ENCODE data around the gene PLXNA2.

The PLXNA2 gene

DNA sequence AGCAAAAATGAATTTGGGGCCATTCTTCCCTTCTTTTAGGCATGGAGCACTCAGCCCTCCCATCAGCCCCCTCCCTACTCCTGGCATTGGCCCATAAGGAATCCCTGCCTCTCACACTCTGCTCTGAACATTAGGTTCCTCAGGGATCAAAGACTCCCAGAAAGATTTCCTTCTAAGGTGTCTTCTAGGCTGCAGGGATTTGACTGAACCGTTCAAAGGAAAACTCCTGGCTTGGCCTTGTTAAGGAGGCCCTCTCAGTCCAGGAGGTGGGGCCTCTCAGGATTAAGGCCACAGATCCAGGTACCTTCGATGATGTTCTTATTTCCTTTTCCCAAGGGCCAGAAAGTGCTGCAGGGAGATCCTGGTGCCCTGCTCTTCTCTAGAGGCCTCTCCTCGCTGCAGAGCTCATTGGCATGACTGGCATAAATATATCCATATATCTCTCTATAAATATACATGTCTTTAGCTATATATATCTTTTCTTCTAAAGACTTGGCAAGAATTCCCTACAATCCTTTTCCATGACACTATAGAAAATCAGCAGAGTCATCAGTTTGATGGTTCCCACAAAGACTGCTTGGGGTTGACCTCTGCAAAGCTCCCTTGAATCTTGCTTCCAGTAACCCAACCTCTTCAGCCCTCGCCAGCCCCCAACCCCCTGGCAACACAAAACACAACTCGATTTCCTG, 59.1 kb downstream of the PLXNA2 start:
- Histone ChIP-seq H3K27me3 (no peaks in the 10 kb centered on the region), H3K4me2 (no peak overlapping the region), H3K27ac (no peak overlapping the region), H3K4me3 (no peak overlapping the region), H4K20me1 (no peaks in the 10 kb centered on the region), H3K36me3 (no peaks in the 10 kb centered on the region), H3K9me3 (no peaks in the 10 kb centered on the region), H3K9ac (no peak overlapping the region), H3K4me1 (peaks cover 23% of the 10 kb centered on the region)
- TF ChIP-seq Cebpa-rat (IDR thresholded peaks at IDR 0.05): no peak

DNA sequence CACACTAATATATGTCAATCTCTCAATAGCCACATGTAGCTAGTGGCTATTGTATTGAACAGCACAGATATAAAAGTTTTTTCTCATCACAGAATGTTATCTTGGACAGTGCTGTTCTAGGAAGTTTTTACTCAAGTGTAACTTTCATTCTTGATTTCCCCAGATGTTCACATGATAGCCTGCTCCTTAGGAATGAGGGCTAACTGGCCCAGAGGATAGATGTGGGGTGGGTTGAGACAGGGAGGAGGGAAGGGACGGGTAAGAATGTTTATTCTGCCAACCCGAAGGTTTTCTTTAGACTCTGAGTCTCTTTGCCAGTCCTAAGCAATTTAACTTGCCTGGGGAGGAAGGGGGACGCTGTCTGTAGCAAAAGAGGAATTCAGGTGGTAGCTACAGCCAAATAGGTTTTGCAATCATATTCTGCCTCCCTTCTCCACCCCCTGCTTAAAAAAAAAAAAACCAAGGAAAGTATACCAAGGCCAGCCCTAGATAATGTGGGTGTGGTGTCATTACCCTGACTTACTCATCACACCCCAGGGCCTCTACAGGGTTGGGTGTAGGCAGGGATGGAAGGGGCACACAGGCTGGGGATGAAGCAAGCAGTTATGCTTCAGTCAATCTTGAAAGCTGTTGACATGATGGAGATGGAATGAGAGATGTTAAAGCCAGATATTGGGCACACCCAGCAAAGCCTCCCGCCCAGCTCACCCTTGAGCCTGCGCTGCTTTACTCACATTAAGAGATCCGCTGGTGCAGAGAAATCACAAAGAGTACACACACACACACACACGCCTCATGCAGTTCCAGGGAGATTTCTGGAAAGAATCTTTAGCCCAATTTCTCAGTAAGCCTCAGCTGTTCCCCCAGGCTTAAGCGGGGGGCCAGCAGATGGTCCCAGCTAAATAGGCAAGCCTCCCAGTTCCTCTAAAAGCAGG, 59.9 kb downstream of the PLXNA2 start:
- Histone ChIP-seq H3K4me2 (no peak overlapping the region), H3K4me1 (peaks cover 23% of the 10 kb centered on the region), H3K9me3 (no peaks in the 10 kb centered on the region), H3K36me3 (no peaks in the 10 kb centered on the region), H4K20me1 (no peaks in the 10 kb centered on the region), H3K27ac (no peak overlapping the region), H3K4me3 (no peak overlapping the region), H3K9ac (no peak overlapping the region), H3K27me3 (no peaks in the 10 kb centered on the region)
- TF ChIP-seq Cebpa-rat (IDR thresholded peaks at IDR 0.05): no peak

DNA sequence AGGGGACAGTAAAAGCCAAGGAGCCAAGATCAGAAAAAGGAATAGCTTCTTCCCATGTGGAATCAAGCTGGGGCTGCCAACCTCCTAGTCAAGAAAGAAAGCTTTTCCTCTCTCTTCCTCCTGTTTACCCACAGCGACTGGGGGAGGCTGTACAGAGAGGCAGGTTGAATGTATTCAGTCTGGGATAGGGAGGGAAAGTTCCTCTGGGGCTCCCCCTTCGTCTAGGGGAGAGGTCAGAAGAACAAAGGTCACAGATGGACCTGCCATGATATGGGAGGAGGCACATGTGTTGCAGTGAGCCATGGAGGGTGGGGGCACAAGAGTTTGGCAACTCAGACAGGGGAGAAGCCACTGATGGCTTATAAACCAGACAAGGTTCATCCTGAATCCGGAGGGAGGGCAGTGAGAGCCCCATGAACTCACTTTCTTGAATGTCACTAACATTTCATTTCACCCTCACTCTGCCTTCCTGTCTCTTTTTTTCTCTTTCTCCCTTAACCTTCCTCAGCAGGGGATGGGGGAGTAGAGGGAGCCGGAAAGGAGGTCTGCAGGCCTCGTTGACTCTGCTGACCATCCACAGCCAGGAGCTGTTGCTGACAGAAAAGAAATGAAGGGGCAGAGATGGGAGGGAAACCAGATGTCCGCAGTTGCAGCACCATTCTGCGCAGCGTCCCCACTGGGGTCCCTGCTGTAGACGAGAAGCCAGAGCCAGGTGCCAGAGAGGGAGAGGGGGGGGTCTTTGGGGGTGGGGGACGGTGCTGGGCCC, 61.1 kb downstream of the PLXNA2 start:
- Histone ChIP-seq H3K4me1 (peaks cover 15% of the 10 kb centered on the region), H3K27ac (no peak overlapping the region), H3K9ac (no peak overlapping the region), H3K4me3 (no peak overlapping the region), H3K36me3 (no peaks in the 10 kb centered on the region), H3K27me3 (no peaks in the 10 kb centered on the region), H3K4me2 (no peak overlapping the region), H3K9me3 (no peaks in the 10 kb centered on the region), H4K20me1 (no peaks in the 10 kb centered on the region)
- TF ChIP-seq Cebpa-rat (IDR thresholded peaks at IDR 0.05): no peak

DNA sequence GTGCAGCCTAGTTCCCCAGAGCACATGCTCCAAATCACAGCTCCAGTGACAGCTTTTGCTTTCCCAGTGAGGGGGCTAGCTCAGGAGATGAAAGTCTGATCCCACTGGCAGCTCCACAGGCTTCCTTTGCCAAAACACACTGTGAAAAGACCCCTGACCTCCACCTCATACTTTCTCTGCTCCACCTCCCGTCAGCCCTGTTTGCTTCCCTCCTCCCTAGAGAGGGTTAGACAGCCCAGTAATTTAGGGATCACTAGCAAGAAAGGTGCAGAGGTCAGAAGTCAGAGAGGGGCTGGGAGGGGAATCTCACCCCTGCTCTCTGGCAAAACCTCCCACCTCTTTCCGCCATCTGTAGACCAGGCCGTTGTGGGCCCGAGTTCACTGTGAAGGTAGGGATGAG, 62.8 kb downstream of the PLXNA2 start:
- Histone ChIP-seq H4K20me1 (no peaks in the 10 kb centered on the region), H3K36me3 (no peaks in the 10 kb centered on the region), H3K9me3 (no peaks in the 10 kb centered on the region), H3K4me3 (no peak overlapping the region), H3K27me3 (no peaks in the 10 kb centered on the region), H3K4me1 (peaks cover 15% of the 10 kb centered on the region), H3K4me2 (no peak overlapping the region), H3K27ac (no peak overlapping the region), H3K9ac (no peak overlapping the region)
- TF ChIP-seq Cebpa-rat (IDR thresholded peaks at IDR 0.05): no peak

DNA sequence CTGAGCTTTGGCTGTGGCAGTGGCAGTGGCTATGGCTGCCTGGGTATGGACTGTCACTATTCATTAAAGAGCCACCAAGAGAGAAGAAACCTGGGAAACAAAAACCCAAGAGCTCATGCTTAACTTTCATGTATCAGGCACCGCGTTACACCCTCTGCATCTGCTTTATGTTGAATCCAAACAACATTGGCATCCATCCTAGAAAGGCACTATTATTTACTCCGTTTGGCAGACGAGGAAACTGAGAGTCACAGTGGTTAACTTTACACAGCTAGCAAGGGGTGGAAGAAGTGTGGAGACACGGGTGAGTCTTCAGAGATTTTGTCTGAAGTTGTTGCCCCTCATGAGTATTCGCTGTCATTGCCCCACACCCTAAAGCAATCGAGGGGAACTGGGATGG, 63.8 kb downstream of the PLXNA2 start:
- Histone ChIP-seq H4K20me1 (no peaks in the 10 kb centered on the region), H3K9me3 (no peaks in the 10 kb centered on the region), H3K4me2 (peak overlapping the region; percentile 52), H3K4me3 (no peak overlapping the region), H3K27ac (no peak overlapping the region), H3K27me3 (no peaks in the 10 kb centered on the region), H3K4me1 (peaks cover 15% of the 10 kb centered on the region), H3K9ac (no peak overlapping the region), H3K36me3 (no peaks in the 10 kb centered on the region)
- no peak for TF ChIP-seq Cebpa-rat (IDR thresholded peaks at IDR 0.05)

DNA sequence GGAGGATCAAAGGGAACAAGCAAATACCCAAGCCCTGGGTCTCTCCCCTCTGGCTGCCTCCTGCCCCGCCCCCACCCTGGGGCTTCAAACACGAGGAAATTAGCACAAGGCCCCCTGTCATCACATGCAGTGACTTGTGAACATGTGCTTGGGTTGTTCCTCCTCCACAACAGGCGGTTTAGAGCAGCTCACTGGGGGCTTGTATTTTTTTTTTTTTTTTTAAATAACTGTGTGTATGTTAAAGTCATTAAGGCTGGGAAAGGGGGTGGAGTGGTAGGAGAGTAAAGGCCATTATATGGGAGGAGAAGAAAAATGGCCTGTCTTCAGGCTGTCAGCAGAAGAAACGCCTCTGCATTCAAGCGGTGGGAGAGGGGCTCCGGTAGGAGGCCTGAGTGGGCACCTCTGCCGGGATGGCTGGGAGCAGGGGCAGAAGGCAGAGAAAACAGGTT, 64.2 kb downstream of the PLXNA2 start:
- TF ChIP-seq Cebpa-rat (IDR thresholded peaks at IDR 0.05): no peak
- H3K4me3 ChIP-seq: no peak overlapping the region
- no peak overlapping the region for H3K27ac ChIP-seq
- H3K27me3 ChIP-seq: no peaks in the 10 kb centered on the region
- H3K9ac ChIP-seq: no peak overlapping the region
- peaks cover 15% of the 10 kb centered on the region for H3K4me1 ChIP-seq
- H3K36me3 ChIP-seq: no peaks in the 10 kb centered on the region
- H4K20me1 ChIP-seq: no peaks in the 10 kb centered on the region
- peak overlapping the region; percentile 52 for H3K4me2 ChIP-seq
- H3K9me3 ChIP-seq: no peaks in the 10 kb centered on the region

DNA sequence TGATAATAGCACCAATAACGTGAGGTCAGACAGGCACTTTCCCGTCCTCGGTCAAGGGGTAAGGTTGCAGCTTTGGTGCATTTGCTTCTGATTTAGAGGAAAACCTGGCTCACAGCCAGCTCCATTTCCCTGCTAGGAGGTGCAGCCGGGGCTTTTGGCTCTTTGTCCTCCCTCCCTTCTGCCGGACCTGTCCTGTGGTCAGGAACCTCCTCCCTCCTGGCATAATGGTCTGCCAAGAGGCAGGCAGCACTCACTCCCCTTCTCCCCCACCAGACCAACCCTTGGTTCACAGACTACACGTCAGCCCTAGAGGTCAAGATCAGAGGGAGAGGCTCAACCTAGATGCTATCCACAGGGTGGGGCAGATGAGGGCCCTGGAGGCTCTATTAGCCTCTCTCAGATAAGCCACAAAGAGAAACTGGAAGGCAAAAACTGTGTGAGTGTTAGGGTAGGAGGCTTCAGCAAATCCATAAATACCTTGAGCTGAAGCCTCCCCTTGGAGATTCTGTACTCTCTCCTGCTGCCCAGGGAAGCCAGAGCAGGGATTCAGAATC, 64.8 kb downstream of the PLXNA2 start:
- H3K4me2 ChIP-seq: peak overlapping the region; percentile 52; the same call in 1 of the 2 replicates
- TF ChIP-seq Cebpa-rat (IDR thresholded peaks at IDR 0.05): no peak
- H3K27me3 ChIP-seq: no peaks in the 10 kb centered on the region
- H3K4me1 ChIP-seq: peaks cover 15% of the 10 kb centered on the region
- H3K27ac ChIP-seq: no peak overlapping the region
- no peak overlapping the region for H3K9ac ChIP-seq
- H3K9me3 ChIP-seq: no peaks in the 10 kb centered on the region
- H3K36me3 ChIP-seq: no peaks in the 10 kb centered on the region
- H4K20me1 ChIP-seq: no peaks in the 10 kb centered on the region
- no peak overlapping the region for H3K4me3 ChIP-seq

DNA sequence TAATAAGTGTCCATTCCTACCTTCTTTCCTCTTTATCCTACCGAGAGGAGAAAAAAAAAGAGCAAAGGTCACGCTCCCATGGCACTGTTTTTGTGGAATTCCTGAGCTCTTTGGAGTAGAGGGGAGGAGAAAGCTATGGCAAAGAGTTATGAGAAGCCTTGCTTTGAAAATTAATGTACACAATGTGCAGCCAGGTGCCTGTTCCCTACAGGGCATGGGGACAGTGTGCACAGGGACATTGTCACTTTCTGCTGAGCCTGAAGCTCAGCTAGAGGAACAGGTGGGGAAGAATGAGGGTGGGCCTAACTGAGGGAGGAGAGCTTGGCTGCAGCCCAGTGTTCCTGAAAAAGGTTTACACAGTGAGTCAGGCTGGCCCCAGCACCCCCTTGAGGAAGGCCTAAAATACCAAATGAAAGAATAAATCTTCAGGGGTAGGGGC, 66.1 kb downstream of the PLXNA2 start:
- H3K9ac ChIP-seq: no peak overlapping the region
- H3K4me2 ChIP-seq: no peak overlapping the region
- H3K9me3 ChIP-seq: no peaks in the 10 kb centered on the region
- H3K4me1 ChIP-seq: peaks cover 25% of the 10 kb centered on the region
- H3K27me3 ChIP-seq: no peaks in the 10 kb centered on the region
- H3K4me3 ChIP-seq: no peak overlapping the region
- H3K36me3 ChIP-seq: no peaks in the 10 kb centered on the region
- no peak for TF ChIP-seq Cebpa-rat (IDR thresholded peaks at IDR 0.05)
- H4K20me1 ChIP-seq: no peaks in the 10 kb centered on the region
- H3K27ac ChIP-seq: no peak overlapping the region

DNA sequence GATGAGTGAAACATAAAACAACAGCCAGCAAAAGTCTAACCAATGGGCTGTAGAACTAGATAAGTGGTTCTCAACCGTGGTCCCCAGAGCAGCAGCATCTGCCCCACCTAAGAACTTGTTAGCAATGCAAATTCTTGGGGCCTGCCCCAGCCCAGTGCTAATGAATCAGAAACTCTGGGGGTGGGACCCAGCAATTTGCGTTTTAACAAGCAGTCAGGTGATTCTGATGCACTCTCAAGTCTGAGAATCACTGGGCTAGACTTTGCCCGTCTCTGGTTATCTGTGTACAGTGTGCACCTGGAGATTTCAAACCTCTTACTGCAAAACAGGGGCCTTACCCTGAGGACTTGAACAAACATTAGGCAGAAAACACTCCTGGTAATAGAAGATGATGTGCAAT, 66.5 kb downstream of the PLXNA2 start:
- no peak overlapping the region for H3K27ac ChIP-seq
- H3K4me1 ChIP-seq: peaks cover 25% of the 10 kb centered on the region
- TF ChIP-seq Cebpa-rat (IDR thresholded peaks at IDR 0.05): no peak
- no peak overlapping the region for H3K4me2 ChIP-seq
- no peaks in the 10 kb centered on the region for H4K20me1 ChIP-seq
- H3K9me3 ChIP-seq: no peaks in the 10 kb centered on the region
- H3K9ac ChIP-seq: no peak overlapping the region
- no peak overlapping the region for H3K4me3 ChIP-seq
- no peaks in the 10 kb centered on the region for H3K27me3 ChIP-seq
- no peaks in the 10 kb centered on the region for H3K36me3 ChIP-seq
